PC-9 (cell line): Measurements from ENCODE around the gene LELP1. TPM values are rescaled to one million over a fixed set of nuclear protein-coding genes. Genes with fewer than 3 reads are reported as not detected.
"Not testable (repeated sequence)": the region's sequence is repeated elsewhere in the genome, so short reads cannot be mapped to it uniquely, and the experiment has no call there.

Experiments
- BruUV-seq: library from RNA; stranded (reverse); fragments of 400-500 nt; replicated peaks from 2 replicates; lab custom pipeline; 2021; lab: Mats Ljungman, UMichigan
- CTCF ChIA-PET: fragments of 300-600 bp; sonication (Branson Sonifier 250); formaldehyde crosslinking; loops from one replicate; lab custom pipeline; 2022; ENCODE audit warnings: antibody characterized with exemption; lab: Charles Lee
- POLR2A ChIA-PET: fragments of 300-600 bp; sonication (Branson Sonifier 250); formaldehyde crosslinking; loops from one replicate; lab custom pipeline; 2022; ENCODE audit warnings: antibody characterized with exemption; ENCODE audit not compliant: unreplicated experiment; lab: Charles Lee
- DNase-seq, 2 experiments: peaks; one replicate each; pipeline versions ENCODE4 v3.0.0 to v3.0.0-alpha.2; 2015 to 2022; ENCODE audit warnings: mixed read lengths in 1 of 2
- H2AFZ ChIP-seq: fragments of 200-600 bp; sonication (generic); 2 replicates; pipeline ENCODE4 v1.8.1; 2017; ENCODE audit warnings: antibody characterized with exemption
- H3F3A ChIP-seq: fragments of 200-600 bp; sonication (generic); 2 replicates; pipeline ENCODE4 v1.8.1; 2017; ENCODE audit warnings: antibody characterized with exemption, mild to moderate bottlenecking, low read depth; ENCODE audit not compliant: insufficient read depth
- H3K27ac ChIP-seq: fragments of 200-600 bp; sonication (generic); 2 replicates; pipeline ENCODE4 v1.6.1; 2016; ENCODE audit warnings: mixed run types
- H3K27me3 ChIP-seq: fragments of 200-600 bp; sonication (generic); 2 replicates; pipeline ENCODE4 v1.6.1; 2016; ENCODE audit warnings: low read depth, mixed run types; ENCODE audit not compliant: insufficient read depth
- H3K36me3 ChIP-seq: fragments of 200-600 bp; sonication (generic); 2 replicates; pipeline ENCODE4 v1.6.1; 2016; ENCODE audit warnings: low read depth, mixed run types
- H3K4me1 ChIP-seq: fragments of 200-600 bp; sonication (generic); replicated peaks from 2 replicates; pipeline ENCODE4 v1.6.1; 2016; ENCODE audit warnings: mixed run types; ENCODE audit not compliant: insufficient read depth
- H3K4me2 ChIP-seq: fragments of 200-600 bp; sonication (generic); 2 replicates; pipeline ENCODE4 v1.6.1; 2017; ENCODE audit warnings: mixed run types
- H3K4me3 ChIP-seq: fragments of 200-600 bp; sonication (generic); 2 replicates; pipeline ENCODE4 v1.6.1; 2016; ENCODE audit warnings: mixed run types
- H3K79me2 ChIP-seq: fragments of 200-600 bp; sonication (generic); 2 replicates; pipeline ENCODE4 v1.6.1; 2017; ENCODE audit warnings: low read depth, mixed run types
- H3K9me2 ChIP-seq: fragments of 200-600 bp; sonication (generic); 2 replicates; pipeline ENCODE4 v1.8.1; 2017; ENCODE audit warnings: mild to moderate bottlenecking; ENCODE audit not compliant: insufficient read depth
- H3K9me3 ChIP-seq: fragments of 200-600 bp; sonication (generic); 2 replicates; pipeline ENCODE4 v1.8.1; 2016; ENCODE audit warnings: low read depth; ENCODE audit not compliant: insufficient read depth
- H4K20me1 ChIP-seq: fragments of 200-600 bp; sonication (generic); 2 replicates; pipeline ENCODE4 v1.8.1; 2017; ENCODE audit not compliant: insufficient read depth
- EZH2 ChIP-seq: fragments of 200-600 bp; sonication (generic); IDR thresholded peaks from 2 replicates; pipeline ENCODE4 v1.8.0; 2017; ENCODE audit warnings: antibody characterized with exemption, low read depth
- intact Hi-C: fragments of 100-400 bp; cut with micrococcal nuclease; formaldehyde crosslinking; loops from one replicate; pipeline ENCODE4 v1.10.0; 2022; ENCODE audit not compliant: unreplicated experiment
- total RNA-seq: library from RNA; stranded (reverse); gene quantifications from 2 replicates; pipeline ENCODE4 v1.2.3, GENCODE V29; 2021
- TF ChIP-seq, protein P1 (sequence below): fragments of 200-600 bp; sonication (generic); conservative IDR thresholded peaks from 2 replicates; pipeline ENCODE4 v1.6.1; 2017; ENCODE audit warnings: mixed run types, antibody characterized with exemption, mild to moderate bottlenecking, moderate library complexity

LELP1 gene
- total RNA-seq, 1 experiment from 2014 or later: not detected

DNA sequence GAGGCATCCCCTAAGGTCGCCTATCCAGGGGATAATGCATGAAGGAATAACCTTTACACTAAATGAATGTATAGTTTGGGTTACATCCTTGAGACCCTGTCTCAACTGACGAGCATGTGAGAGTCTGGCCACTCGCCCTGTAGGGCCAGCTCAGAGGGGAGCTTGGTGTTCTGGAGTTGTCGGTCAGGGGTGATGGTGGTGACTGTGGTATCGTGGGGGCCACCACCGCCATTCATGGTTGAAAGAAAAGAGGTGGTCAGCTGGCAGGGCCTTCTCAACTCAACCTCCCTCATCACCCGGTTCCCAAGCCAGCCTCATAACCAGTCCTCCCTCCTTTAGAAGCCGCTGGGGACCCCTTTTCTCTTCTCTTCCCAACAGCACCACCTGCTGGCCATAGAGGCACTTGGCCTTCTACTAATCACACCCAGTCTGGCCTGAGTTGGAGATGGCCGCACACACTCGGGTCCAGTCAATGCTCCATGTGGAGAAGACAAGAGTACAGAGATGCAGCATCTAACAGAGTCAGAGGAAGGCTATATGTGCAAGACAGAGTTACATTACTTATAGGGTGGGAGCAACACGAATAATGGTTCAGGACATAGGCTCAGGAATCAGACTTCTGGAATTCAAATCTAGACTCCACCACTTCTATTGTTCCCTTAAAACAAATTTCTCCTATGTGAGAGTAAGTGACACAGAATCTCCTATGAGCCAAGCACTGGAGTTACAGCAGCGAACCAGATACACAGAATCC is 26.0 kb downstream of the LELP1 start:
- H3F3A ChIP-seq, H3K27ac ChIP-seq, H3K4me1 ChIP-seq, H2AFZ ChIP-seq, H4K20me1 ChIP-seq, H3K4me3 ChIP-seq, H3K9me3 ChIP-seq, H3K79me2 ChIP-seq, H3K9me2 ChIP-seq, CTCF ChIA-PET, BruUV-seq, intact Hi-C loops, H3K4me2 ChIP-seq, H3K36me3 ChIP-seq, POLR2A ChIA-PET: not testable (repeated sequence)
- TF ChIP-seq, protein P1, sequence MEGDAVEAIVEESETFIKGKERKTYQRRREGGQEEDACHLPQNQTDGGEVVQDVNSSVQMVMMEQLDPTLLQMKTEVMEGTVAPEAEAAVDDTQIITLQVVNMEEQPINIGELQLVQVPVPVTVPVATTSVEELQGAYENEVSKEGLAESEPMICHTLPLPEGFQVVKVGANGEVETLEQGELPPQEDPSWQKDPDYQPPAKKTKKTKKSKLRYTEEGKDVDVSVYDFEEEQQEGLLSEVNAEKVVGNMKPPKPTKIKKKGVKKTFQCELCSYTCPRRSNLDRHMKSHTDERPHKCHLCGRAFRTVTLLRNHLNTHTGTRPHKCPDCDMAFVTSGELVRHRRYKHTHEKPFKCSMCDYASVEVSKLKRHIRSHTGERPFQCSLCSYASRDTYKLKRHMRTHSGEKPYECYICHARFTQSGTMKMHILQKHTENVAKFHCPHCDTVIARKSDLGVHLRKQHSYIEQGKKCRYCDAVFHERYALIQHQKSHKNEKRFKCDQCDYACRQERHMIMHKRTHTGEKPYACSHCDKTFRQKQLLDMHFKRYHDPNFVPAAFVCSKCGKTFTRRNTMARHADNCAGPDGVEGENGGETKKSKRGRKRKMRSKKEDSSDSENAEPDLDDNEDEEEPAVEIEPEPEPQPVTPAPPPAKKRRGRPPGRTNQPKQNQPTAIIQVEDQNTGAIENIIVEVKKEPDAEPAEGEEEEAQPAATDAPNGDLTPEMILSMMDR: peak; percentile 71
- DNase-seq: peak in 1 of 2 experiments; percentile 11
- H3K27me3 ChIP-seq: peaks cover 24% of the 10 kb centered on the region

DNA sequence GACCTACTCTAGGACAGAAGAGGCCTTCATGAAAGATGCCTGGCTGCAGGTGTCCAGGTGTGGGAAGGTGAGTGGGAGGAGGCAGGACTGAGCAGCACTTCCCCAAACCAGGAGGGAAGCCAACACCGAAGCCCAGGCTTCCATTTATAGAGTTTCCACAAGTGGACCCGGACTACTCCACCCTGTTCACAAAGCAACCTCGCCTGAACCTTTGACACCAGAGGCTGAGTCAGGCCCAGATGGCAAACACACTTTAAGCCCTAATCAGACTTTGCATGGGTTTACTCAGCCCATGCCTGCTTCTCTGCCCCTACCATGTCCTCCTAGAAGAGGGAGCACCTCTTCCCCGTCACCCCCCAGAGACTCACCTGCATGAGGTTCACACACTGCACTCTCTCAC is 28.1 kb downstream of the LELP1 start:
- no peak overlapping the region for H3K4me3 ChIP-seq
- H3F3A ChIP-seq: no peaks in the 10 kb centered on the region
- ChIA-PET CTCF (no interaction called here), POLR2A (no interaction called here)
- no peak for DNase-seq
- H3K4me1 ChIP-seq: no peaks in the 10 kb centered on the region
- peaks cover 18% of the 10 kb centered on the region; the same call in 1 of the 2 replicates for H3K27me3 ChIP-seq
- H4K20me1 ChIP-seq: no peaks in the 10 kb centered on the region
- H3K36me3 ChIP-seq: no peaks in the 10 kb centered on the region
- intact Hi-C loops: no loop called here
- BruUV-seq: no TSS peak
- no peaks in the 10 kb centered on the region for H3K79me2 ChIP-seq
- no peak overlapping the region for H3K27ac ChIP-seq
- H3K9me3 ChIP-seq: no peaks in the 10 kb centered on the region
- H3K4me2 ChIP-seq: no peak overlapping the region
- no peaks in the 10 kb centered on the region for H3K9me2 ChIP-seq
- TF ChIP-seq, protein P1: no peak
- TF ChIP-seq EZH2: no peak
- H2AFZ ChIP-seq: no peak overlapping the region

DNA sequence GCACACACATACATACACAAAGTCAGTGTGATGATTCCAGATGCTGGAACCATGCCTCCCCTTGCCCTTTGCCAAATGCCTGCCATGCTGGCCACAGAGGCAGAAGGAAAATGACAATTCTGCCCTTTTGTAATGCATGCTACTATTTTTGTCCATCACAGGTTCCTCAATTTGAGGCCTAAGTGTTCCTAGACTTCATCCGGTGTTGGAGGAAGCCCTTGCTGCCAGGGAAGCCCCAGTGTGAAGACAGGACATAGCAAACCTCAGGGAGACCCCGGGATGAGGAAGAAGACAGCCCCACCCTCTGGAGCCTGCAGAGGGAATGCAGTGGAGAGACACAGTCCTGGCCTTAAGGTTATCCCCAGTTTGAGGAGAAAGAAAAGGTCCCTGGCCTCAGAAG is 28.6 kb downstream of the LELP1 start:
- Histone ChIP-seq H4K20me1 (no peaks in the 10 kb centered on the region), H3K4me1 (no peaks in the 10 kb centered on the region), H3K27ac (no peak overlapping the region), H3K4me2 (no peak overlapping the region), H3K4me3 (no peak overlapping the region), H3K79me2 (no peaks in the 10 kb centered on the region), H3F3A (no peaks in the 10 kb centered on the region), H3K9me2 (no peaks in the 10 kb centered on the region), H3K9me3 (no peaks in the 10 kb centered on the region), H3K36me3 (no peaks in the 10 kb centered on the region), H3K27me3 (peaks cover 17% of the 10 kb centered on the region; the same call in 1 of the 2 replicates), H2AFZ (no peak overlapping the region)
- TF ChIP-seq EZH2: no peak
- TF ChIP-seq, protein P1: no peak
- no TSS peak for BruUV-seq
- POLR2A ChIA-PET: no interaction called here
- CTCF ChIA-PET: no interaction called here
- DNase-seq: no peak
- intact Hi-C loops: no loop called here
